IPS-20b (cell line): ENCODE data around the gene TCF7L2.
A peak's percentile ranks its signal among the peaks of the same experiment; 100 is the strongest.

ENCODE experiments used
- H3K27ac ChIP-seq: one replicate; pipeline ENCODE4 v1.5.1; 2013; ENCODE audit warnings: low read length
- H3K27me3 ChIP-seq: 2 replicates; pipeline ENCODE4 v1.6.1; 2013; ENCODE audit warnings: mild to moderate bottlenecking, low read length, inconsistent platforms; ENCODE audit not compliant: insufficient read depth
- H3K36me3 ChIP-seq: 2 replicates; pipeline ENCODE4 v1.6.1; 2013; ENCODE audit warnings: low read depth, mild to moderate bottlenecking, inconsistent platforms, low read length, moderate library complexity; ENCODE audit not compliant: insufficient read depth
- H3K4me1 ChIP-seq: 2 replicates; pipeline ENCODE4 v1.6.1; 2013; ENCODE audit warnings: mild to moderate bottlenecking, control low read depth, inconsistent platforms, low read length, moderate library complexity; ENCODE audit not compliant: insufficient read depth
- H3K4me3 ChIP-seq: 2 replicates; pipeline ENCODE4 v1.5.1; 2013; ENCODE audit warnings: mild to moderate bottlenecking, low read length, inconsistent platforms
- H3K9ac ChIP-seq: 2 replicates; pipeline ENCODE4 v1.6.1; 2013; ENCODE audit warnings: low read depth, mild to moderate bottlenecking, inconsistent platforms, low read length, moderate library complexity
- H3K9me3 ChIP-seq: 2 replicates; pipeline ENCODE4 v1.6.1; 2013; ENCODE audit warnings: mild to moderate bottlenecking, low read depth, low read length, inconsistent platforms; ENCODE audit not compliant: insufficient read depth

Gene TCF7L2

DNA sequence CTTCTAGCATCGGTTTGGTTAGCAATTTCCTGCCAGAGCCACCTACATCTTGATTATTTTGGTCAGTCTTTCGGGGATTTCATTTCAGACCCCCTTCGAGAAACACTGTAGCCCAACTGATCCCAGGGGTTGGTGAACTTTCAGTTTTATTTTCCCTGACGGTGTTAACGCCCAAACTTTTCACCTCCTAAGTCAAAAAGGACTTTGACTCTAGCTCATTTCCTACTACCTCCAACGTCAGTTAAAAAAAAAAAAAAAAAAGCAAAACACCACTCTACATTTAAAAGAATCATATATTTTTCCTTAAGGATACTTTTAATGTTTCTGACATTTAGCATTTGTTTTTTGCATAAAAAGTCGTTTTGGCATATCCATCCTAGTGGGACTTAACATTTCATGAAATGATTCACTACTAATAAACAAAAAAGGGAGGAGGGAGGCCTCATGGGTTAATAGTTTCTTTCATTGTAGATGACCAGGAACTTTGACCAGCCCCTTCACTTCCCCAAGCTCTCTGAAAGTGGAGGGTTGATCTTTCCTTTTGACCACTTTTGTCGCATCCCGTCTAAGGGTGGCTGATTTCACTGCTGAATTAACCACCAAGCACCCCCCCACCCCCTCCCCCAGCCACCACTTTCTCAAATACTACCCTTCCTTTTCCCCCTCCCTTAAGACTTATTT lies 764 bp upstream of the TCF7L2 start:
- H3K27ac ChIP-seq, result peak overlapping the region; percentile 81
- no peaks in the 10 kb centered on the region for H3K9me3 ChIP-seq
- peaks cover 26% of the 10 kb centered on the region for H3K4me1 ChIP-seq
- H3K4me3 ChIP-seq, result peak overlapping the region; percentile 50
- peak overlapping the region; percentile 56; the same call in 1 of the 2 replicates for H3K9ac ChIP-seq
- 0 out of 2 replicates have a peak, but pooled peaks cover 7% of the 10 kb centered on the region for H3K36me3 ChIP-seq
- no peaks in the 10 kb centered on the region for H3K27me3 ChIP-seq

DNA sequence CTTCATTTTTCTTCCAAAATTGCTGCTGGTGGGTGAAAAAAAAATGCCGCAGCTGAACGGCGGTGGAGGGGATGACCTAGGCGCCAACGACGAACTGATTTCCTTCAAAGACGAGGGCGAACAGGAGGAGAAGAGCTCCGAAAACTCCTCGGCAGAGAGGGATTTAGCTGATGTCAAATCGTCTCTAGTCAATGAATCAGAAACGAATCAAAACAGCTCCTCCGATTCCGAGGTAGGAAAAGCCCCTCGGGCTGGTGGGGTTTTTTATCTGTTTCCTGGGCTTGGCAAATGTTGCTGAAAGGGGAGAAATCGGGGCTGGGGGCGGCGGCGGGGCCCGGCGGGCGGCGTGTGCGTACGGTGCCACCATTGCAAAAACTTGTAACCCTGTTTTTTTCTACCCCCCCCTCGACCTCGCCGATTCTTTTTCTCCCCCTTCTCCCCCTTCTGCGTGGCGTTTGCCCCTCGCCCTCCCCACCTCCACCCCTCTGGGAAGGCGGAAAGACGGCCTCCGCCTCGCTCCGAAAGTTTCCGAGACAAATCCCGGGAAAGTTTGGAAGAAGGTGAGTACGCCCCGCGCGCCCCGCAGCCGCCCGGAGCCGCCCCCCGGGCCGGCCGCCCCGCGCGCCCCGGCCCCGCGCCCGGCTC lies 789 bp downstream of the TCF7L2 start:
- Histone ChIP-seq H3K27ac (no peak overlapping the region), H3K4me1 (peaks cover 40% of the 10 kb centered on the region), H3K4me3 (peak overlapping the region; percentile 92)

DNA sequence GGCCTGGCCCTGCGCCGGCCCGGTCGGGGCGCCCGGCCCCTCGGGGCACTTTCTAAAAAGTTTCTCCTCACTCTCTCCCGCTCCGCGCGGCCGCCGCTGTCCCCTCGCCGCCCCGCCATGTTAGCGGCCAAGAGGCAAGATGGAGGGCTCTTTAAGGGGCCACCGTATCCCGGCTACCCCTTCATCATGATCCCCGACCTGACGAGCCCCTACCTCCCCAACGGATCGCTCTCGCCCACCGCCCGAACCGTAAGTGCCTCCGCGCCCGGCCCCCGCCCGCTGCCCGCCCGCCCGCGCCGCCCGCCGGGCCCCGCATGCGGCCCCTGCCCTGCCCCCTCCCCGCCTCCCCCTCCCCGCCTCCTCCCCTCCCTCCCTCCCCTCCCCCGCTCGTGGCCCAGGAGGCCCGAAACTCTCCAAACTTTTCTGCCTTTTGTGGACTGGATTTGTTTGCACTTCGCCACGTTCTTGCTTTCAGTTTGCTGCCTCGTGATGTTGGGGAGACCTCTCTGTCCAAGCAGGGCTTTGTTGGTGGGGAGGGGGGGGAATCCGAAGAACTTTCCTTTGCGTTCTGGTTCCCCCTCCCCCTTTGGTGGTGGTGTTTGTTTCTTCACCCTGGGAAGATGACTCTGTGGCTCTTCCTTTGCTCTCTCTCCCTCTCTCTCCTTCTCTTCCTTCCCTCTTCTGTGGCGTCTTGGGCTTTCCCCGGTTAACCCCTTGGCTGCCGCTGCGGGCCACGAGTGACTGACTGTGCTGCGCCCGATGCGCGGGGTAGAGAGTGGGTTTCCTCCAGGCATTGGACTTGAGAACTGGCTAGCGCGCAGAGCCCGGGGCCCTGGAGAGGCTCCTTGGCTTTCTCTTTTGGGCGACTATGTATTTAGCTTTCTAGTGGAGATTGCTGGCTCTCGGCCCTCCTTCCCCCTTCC lies 1.6 kb downstream of the TCF7L2 start:
- H3K4me1 ChIP-seq, result peaks cover 48% of the 10 kb centered on the region
- H3K36me3 ChIP-seq, result 0 out of 2 replicates have a peak, but pooled peaks cover 7% of the 10 kb centered on the region
- peak overlapping the region; percentile 83 for H3K27ac ChIP-seq
- peak overlapping the region; percentile 83 for H3K4me3 ChIP-seq
- peak overlapping the region; percentile 98 for H3K9ac ChIP-seq
- H3K9me3 ChIP-seq, result no peaks in the 10 kb centered on the region
- H3K27me3 ChIP-seq, result no peaks in the 10 kb centered on the region

More for the DNA sequence above, 789 bp downstream of the TCF7L2 start:
- H3K27me3 ChIP-seq, result no peaks in the 10 kb centered on the region
- H3K9me3 ChIP-seq, result no peaks in the 10 kb centered on the region
- 0 out of 2 replicates have a peak, but pooled peaks cover 7% of the 10 kb centered on the region for H3K36me3 ChIP-seq
- peak overlapping the region; percentile 94 for H3K9ac ChIP-seq

DNA sequence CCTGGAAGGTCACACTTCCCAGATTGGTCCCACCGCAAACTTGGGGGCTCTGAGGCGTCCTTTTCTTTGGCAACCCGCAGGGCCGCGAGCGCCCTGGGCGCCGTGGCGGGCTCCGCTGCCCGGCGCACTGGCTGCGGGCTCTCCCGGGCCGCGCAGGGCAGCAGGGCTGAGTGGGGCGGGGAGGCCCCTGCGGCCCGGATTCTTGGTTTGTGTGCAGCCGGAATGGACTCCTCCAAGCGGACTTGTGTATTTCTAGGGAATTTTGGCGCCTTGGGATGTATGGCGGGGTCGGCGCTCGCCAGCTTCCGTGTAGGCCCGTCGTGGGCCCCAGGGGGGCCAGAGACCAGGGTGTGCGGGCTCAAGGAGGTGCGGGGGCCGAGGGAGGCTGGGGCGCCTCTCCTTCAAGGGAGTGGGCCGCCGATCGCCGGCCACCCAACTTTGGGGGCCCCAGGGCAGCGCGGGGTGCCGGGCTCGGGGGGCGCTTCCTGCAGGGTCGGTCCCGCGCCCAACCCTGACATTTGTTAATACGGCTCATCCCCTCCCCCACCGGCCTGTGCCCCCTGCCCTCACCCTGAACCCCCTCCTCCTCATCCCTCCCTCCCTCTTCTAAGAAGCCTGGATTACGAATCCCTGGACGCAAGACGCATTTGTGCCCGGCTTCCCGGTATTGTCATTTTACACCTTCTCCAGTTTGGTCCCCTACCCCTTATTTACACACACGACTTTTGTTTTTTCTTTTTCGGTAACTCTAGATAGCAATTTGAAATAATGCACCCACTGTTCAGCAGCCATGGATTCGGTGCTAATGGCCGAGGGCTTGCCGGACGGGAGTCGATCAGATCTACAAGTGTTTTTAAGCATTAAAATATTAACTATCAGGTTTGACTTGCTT lies 2.5 kb downstream of the TCF7L2 start:
- Histone ChIP-seq H3K4me1 (peaks cover 54% of the 10 kb centered on the region), H3K9ac (peak overlapping the region; percentile 98), H3K4me3 (peak overlapping the region; percentile 83), H3K27me3 (no peaks in the 10 kb centered on the region), H3K36me3 (0 out of 2 replicates have a peak, but pooled peaks cover 7% of the 10 kb centered on the region), H3K27ac (peak overlapping the region; percentile 83), H3K9me3 (no peaks in the 10 kb centered on the region)

DNA sequence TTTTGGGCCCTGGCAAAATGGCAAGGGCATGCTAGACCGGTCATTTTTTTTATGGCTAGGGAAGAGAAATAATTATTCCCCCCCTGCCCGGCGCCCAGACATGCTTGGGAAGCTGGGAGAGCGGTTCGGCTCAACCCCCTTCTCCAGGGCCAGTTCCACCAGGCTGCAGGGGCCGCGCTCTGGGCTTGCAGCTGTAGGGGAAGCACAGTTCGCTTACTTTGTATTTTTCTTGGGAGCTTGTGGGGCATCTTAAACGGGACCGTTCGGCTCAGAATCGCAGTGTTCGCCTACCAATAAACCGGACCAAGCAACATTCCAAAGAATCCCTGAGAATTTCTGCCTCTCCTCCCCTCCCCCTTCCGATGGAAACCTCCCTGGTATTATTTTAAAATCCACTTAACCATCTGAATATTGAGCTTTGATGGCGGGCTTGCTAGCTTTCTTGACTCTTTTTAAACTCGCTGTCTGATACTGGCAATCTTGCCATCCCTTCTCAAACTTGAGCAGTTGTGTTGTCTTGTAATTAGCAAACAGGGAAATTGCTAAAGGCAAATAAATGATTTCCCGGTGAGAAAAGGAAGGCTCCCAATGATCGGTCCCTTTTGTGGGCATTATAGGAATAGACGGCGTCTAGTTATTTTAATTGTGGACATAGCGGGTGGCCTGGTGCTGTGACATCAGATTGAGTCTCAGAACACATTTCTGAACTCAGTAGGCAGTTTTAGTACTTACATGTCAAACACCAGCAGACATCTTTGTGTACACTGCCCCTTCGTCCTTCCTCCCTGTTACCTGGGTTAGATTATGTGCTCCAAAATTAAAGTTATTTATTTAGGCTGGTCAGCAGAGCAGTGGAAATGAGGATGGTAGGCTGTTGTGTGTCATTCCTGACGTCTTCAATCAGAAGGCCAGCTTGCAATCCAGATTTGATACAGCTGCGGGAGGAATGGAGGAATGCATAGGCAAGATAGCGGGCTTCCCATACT lies 3.4 kb downstream of the TCF7L2 start:
- no peaks in the 10 kb centered on the region for H3K27me3 ChIP-seq
- H3K27ac ChIP-seq, result peak overlapping the region; percentile 48
- H3K4me3 ChIP-seq, result peak overlapping the region; percentile 83
- H3K36me3 ChIP-seq, result 0 out of 2 replicates have a peak, but pooled peaks cover 7% of the 10 kb centered on the region
- no peaks in the 10 kb centered on the region for H3K9me3 ChIP-seq
- peak overlapping the region; percentile 98; the same call in 1 of the 2 replicates for H3K9ac ChIP-seq
- peaks cover 52% of the 10 kb centered on the region for H3K4me1 ChIP-seq

DNA sequence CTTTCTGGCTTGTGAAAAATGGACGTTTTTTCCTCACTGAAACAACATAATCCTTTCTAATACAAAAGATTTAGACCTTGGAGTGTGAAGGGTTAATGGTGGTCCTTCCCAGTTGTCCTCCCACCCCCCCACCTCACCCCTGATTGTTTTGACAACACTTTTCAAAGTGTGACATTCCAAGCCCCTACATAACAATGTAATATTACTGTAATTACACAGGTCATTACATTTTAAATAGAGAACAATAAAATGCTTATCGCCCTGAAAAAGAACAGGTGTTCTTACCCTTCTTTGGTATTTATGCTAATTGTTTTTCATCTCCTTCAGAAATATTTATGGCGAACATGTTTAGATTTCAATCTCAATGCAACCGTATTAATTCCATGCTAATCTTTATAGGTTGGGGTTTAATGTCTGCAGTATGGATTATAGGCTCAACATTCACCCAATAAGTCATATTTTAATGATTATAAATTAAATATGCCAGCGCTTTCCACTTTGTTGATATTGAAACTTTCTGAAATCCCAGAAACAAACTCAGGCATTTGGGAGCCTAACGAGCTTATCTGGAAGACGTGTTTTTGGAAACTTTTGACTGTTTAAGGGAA lies 5.0 kb downstream of the TCF7L2 start:
- Histone ChIP-seq H3K36me3 (peaks cover 15% of the 10 kb centered on the region; the same call in 1 of the 2 replicates), H3K9ac (peak overlapping the region; percentile 98), H3K9me3 (no peaks in the 10 kb centered on the region), H3K4me1 (peaks cover 59% of the 10 kb centered on the region), H3K27me3 (no peaks in the 10 kb centered on the region), H3K27ac (peak overlapping the region; percentile 82), H3K4me3 (peak overlapping the region; percentile 83)

DNA sequence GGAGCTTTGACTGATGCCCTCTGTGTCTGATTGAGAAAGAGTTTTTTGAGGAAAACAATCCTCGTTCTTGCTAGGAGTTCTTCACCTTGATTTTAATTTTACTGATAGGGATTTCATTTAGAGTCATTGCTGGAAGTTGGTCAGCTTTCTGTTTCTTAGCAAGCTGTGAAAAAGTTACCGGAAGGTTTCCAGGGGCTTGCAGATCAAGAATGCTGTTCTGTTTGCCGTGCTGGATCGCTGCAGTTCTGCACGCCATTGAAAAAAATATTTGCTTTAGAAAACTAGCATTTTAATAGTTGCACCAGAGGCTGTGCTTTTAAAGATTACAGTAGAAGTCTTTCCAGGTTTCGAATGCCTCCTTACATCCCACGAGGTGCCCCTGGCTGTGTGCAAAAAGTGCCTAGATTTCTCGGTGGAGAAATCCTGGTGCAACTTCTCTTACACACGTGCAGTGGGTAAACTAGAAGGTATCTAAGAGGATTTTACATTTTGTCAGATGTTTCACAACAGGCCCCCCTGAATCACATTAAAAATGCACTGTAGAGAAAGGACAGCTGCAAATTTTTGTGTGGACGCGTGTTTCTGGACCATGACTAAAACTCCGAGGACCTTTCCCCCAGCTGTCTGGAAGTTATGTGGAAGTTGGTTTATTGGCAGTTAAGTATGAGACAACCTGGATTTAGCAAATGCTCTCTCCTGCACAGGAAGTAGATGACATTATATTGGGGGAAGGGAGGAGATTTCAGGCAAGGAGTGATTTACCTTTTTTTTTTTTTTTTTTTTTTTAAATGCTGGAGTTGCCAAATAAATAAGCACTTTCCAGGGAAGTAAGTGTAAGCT lies 5.8 kb downstream of the TCF7L2 start:
- H3K9ac ChIP-seq, result peak overlapping the region; percentile 98
- no peaks in the 10 kb centered on the region for H3K27me3 ChIP-seq
- peak overlapping the region; percentile 83 for H3K4me3 ChIP-seq
- no peaks in the 10 kb centered on the region for H3K9me3 ChIP-seq
- H3K36me3 ChIP-seq, result peaks cover 21% of the 10 kb centered on the region; the same call in 1 of the 2 replicates
- H3K4me1 ChIP-seq, result peaks cover 65% of the 10 kb centered on the region
- peak overlapping the region; percentile 82 for H3K27ac ChIP-seq

DNA sequence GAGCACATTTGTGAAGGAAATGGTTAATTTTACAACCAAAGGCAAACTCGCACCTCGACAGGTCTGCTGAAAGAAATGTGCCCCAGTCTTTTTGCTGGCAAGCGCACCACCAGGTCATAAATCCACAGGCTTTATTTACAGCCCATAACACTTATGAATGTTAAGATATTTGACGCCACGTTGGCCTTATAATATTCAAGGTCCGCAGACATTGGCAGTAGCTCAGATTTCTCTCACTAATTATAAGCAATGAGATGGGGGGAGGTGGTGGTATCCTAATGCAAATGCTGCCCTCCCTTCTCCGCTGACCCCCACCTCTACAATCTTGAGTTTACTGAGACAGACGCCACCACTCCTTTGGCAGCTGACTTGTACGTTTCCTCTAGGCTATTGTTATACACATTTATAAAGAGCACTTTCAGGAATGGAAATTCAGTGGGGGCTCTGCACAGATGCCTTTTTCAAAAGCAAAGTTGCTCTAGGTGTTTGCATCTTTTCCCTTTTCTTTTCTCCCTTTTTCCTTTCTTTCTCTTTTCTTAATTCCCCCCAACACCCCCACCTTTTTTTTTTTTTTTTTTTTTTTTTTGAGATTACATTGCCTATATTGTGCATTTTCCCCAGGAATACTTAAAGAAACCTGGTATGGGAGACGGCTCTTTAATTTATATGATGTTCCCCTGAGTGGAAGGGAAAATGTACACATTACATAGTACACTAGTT lies 6.7 kb downstream of the TCF7L2 start:
- peaks cover 71% of the 10 kb centered on the region for H3K4me1 ChIP-seq

More for the DNA sequence above, 6.7 kb downstream of the TCF7L2 start:
- Histone ChIP-seq H3K36me3 (peaks cover 27% of the 10 kb centered on the region; the same call in 1 of the 2 replicates), H3K9ac (peak overlapping the region; percentile 98), H3K4me3 (peak overlapping the region; percentile 83), H3K27me3 (no peaks in the 10 kb centered on the region), H3K9me3 (no peaks in the 10 kb centered on the region), H3K27ac (peak overlapping the region; percentile 82)
